Kidney (tissue), 14 donors: ENCODE data around the gene ZNF747. TPM values are rescaled to one million over a fixed set of nuclear protein-coding genes. Genes with fewer than 3 reads are reported as not detected.

Source experiments
- DNase-seq, 5 donors: peaks; one replicate each; pipeline ENCODE4 v3.0.0-alpha.2; 2013 to 2020
- FAIRE-seq: peaks from 2 replicates; lab custom pipeline; 2012; peaks lifted over from hg19 to GRCh38; lab: Jason Lieb, UNC
- H3K27ac ChIP-seq, 2 donors: one replicate each; pipeline ENCODE4 v1.7.0; 2013; ENCODE audit warnings: low read depth in 2 of 2, low read length in 2 of 2, inconsistent platforms in 1 of 2
- H3K27me3 ChIP-seq: one replicate; pipeline ENCODE4 v1.7.1; 2013; ENCODE audit warnings: low read length, inconsistent platforms; ENCODE audit not compliant: control insufficient read depth, insufficient read depth
- H3K36me3 ChIP-seq, 3 donors: one replicate each; pipeline versions ENCODE4 v1.7.0 to v1.7.1; 2013; ENCODE audit warnings: low read length in 3 of 3, control low read depth in 1 of 3, inconsistent platforms in 1 of 3; ENCODE audit not compliant: insufficient read depth in 3 of 3, control insufficient read depth in 2 of 3
- H3K4me1 ChIP-seq, 3 donors: one replicate each; pipeline versions ENCODE4 v1.7.0 to v1.7.1; 2013; ENCODE audit warnings: low read length in 3 of 3, inconsistent platforms in 1 of 3, low read depth in 1 of 3; ENCODE audit not compliant: control insufficient read depth in 2 of 3, insufficient read depth in 2 of 3
- H3K4me3 ChIP-seq, 3 donors: one replicate each; pipeline versions ENCODE4 v1.7.0 to v1.8.1; 2013; ENCODE audit warnings: low read length in 3 of 3, control low read depth in 1 of 3, inconsistent platforms in 1 of 3
- H3K9ac ChIP-seq, 3 donors: one replicate each; pipeline versions ENCODE4 v1.7.0 to v1.7.1; 2013; ENCODE audit warnings: low read length in 3 of 3, control low read depth in 1 of 3, inconsistent platforms in 1 of 3
- H3K9me3 ChIP-seq, 3 donors: one replicate each; pipeline versions ENCODE4 v1.7.0 to v1.7.1; 2013; ENCODE audit warnings: low read length in 3 of 3, control low read depth in 1 of 3, inconsistent platforms in 1 of 3; ENCODE audit not compliant: control insufficient read depth in 2 of 3, insufficient read depth in 1 of 3
- intact Hi-C: fragments of 100-400 bp; cut with DNase I; formaldehyde crosslinking; loops from one replicate; pipeline ENCODE4 v1.11.1; 2022
- polyA plus RNA-seq: library from polyadenylated mRNA; stranded (reverse); fragments of 350-450 nt; fragmentation: Illumina TruSeq; extraction: RNeasy Lipid Tissue Mini Kit (QIAGEN cat#74804); gene quantifications from one replicate; pipeline ENCODE4 v1.2.3, GENCODE V29; 2014; ENCODE audit warnings: low read depth, low replicate concordance; ENCODE audit not compliant: insufficient read depth
- total RNA-seq: library from RNA; stranded (reverse); fragmentation: NEBNext Ultra II Directional; extraction: Animal tissue kit (Norgen Biotek cat#: 25700); gene quantifications from one replicate; pipeline ENCODE4 v1.2.1, GENCODE V29; 2021
- TF ChIP-seq, protein P1 (sequence below): IDR thresholded peaks from 3 replicates; pipeline ENCODE4 v1.5.1; 2012; ENCODE audit warnings: mild to moderate bottlenecking, moderate library complexity, borderline replicate concordance; ENCODE audit not compliant: insufficient read depth; ENCODE audit errors: extremely low read depth
- donor health status: control.
- donor health status: control.
- donor health status: control.
- donor health status: control.
- donor health status: control.
- donor health status: DM: yes; HTN: yes; CAD: no.
- donor health status: Normal renal cell carcinoma (clear cell type).

Gene ZNF747
- total and polyA plus RNA-seq, 2 donors from 2014 or later: 10.1 to 11.6 TPM

DNA sequence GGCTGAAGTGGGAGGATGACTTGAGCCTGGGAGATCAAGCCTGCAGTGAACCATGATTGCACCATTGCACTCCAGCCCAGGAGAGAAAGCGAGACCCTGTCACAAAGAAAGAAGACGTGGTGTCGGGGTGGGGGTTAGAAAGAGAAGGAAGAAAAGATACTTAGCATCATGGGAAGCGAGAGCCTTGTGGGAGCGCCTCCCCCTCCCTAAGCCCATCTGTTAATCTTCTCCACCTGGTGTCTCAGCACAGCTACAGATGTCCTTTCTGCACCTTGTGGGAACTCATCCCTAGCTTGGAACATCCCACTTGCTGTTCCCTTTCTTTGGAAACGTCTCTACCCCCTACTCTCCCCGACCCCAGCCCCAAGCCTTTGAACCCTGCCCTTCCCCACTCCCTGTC, 30.9 kb upstream of the ZNF747 start:
- no peaks in the 10 kb centered on the region for H3K9me3 ChIP-seq
- no peak overlapping the region for H3K9ac ChIP-seq
- no peaks in the 10 kb centered on the region for H3K36me3 ChIP-seq
- H3K27me3 ChIP-seq: no peaks in the 10 kb centered on the region
- no peak overlapping the region for H3K4me3 ChIP-seq
- FAIRE-seq (no peak), DNase-seq (no peak)
- peaks cover 0 to 9% (median 2%) of the 10 kb centered on the region in 3 donors for H3K4me1 ChIP-seq
- intact Hi-C loops: no loop called here
- TF ChIP-seq, protein P1, sequence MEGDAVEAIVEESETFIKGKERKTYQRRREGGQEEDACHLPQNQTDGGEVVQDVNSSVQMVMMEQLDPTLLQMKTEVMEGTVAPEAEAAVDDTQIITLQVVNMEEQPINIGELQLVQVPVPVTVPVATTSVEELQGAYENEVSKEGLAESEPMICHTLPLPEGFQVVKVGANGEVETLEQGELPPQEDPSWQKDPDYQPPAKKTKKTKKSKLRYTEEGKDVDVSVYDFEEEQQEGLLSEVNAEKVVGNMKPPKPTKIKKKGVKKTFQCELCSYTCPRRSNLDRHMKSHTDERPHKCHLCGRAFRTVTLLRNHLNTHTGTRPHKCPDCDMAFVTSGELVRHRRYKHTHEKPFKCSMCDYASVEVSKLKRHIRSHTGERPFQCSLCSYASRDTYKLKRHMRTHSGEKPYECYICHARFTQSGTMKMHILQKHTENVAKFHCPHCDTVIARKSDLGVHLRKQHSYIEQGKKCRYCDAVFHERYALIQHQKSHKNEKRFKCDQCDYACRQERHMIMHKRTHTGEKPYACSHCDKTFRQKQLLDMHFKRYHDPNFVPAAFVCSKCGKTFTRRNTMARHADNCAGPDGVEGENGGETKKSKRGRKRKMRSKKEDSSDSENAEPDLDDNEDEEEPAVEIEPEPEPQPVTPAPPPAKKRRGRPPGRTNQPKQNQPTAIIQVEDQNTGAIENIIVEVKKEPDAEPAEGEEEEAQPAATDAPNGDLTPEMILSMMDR: no peak
- H3K27ac ChIP-seq: no peak overlapping the region

DNA sequence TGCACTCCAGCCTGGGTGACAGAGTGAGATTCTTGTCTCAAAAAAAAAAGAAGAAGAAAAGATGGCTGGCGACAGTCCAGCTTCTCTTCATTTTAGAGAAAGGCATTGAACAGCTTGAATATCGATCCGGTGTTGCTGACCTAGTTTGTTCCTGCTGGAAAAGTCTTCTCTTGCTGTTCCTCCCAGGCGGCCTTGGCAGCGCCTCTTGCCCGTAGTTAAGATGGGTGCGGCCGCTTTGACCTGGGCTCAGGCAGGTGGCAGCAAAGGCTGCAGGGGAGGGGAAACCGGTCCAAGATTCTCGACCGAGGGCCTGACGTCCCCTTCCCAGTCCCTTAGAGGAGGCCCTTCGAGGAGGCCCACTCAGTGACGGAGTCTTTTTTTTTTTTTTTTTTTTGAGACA, 27.4 kb upstream of the ZNF747 start:
- no peak for FAIRE-seq
- Histone ChIP-seq H3K36me3 (no peaks in the 10 kb centered on the region), H3K9me3 (no peaks in the 10 kb centered on the region), H3K27me3 (no peaks in the 10 kb centered on the region), H3K4me3 (no peak overlapping the region), H3K27ac (no peak overlapping the region), H3K9ac (no peak overlapping the region), H3K4me1 (peaks cover 0 to 2% (median 0%) of the 10 kb centered on the region in 3 donors)
- intact Hi-C loops: no loop called here
- TF ChIP-seq, protein P1: no peak
- no peak for DNase-seq

DNA sequence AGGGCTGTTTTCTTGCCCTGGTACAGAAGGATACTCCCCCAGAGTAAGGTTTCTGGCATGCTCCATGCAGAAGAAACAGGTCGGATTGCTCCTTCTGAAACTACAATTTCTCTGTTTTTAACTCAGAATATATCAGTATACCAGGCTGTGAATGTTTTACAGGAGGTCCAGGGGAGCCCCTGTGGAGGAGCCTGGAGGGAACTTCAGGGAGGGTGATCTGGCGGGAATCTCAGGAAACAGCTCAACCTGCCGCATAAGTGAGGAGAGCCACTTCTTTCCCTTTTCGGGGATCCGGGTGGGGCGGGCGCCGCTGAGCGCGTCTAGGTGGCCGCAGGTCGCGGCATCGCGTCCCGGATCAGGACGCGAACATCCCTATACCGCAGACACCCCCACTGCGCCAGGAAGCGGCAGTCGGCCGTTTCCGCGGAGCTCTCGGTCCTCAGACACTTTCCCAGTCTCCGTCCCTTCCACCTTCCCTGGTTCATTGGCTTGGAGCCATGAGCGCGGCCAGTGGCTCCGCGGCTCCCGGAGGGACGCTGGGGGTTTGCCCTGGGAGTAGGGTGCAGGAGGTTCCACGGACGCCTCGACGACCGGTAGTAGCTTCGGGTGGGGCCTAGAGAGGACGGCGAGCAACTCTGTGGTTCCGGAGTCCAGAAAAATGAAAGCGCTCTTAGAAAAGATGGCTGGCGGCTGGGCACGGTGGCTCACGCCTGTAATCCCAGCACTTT, 26.6 kb upstream of the ZNF747 start:
- no peak for FAIRE-seq
- H3K9ac ChIP-seq: peak overlapping the region in 2 of 3 donors; percentile 58 to 80

More for the DNA sequence above, 26.6 kb upstream of the ZNF747 start:
- Histone ChIP-seq H3K4me3 (peak overlapping the region in 2 of 3 donors; percentile 31 to 71), H3K27ac (peak overlapping the region; percentile 6 to 22), H3K4me1 (peaks cover 0 to 2% (median 0%) of the 10 kb centered on the region in 3 donors), H3K27me3 (no peaks in the 10 kb centered on the region), H3K36me3 (no peaks in the 10 kb centered on the region), H3K9me3 (no peaks in the 10 kb centered on the region)
- intact Hi-C loops: no loop called here
- DNase-seq: peak in 4 of 5 donors; percentile 49 to 82 (median 62)
- TF ChIP-seq, protein P1: no peak
